ENCODE measurements around the gene RUBCN.

DNA sequence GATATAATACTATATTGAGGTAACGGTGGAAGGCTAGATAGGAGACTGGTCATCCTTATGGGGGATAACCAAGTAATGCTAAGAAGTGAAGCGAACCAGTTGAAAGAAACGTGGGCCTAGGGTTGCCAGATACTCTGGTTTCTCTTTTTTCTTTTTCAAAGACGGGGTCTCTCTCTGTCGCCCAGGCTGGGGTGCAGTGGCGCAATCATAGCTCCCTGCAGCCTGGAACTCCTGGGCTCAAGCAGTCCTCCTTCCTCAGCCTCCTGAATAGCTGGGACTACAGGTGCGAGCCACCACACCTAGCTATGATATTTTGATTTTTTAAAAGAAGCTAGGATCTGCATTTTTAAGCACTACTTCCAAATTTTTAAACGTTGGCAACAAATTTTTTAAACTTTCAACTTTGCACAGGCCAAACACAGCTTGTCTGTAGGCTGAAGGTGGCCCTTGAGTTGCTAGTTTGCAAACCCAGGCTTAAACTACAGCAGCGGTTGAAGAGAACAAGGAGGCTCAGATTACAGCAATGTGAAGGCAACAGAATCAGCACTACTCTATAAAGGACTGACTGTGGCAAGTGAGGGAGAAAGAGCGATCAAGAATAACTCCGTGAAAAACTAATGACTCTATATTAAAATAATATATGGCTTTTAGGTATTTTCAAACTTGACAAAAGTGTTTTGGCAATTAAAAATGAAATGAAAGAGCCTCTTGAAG is 1.2 kb upstream of the RUBCN start:
- TF ChIP-seq, protein P1, sequence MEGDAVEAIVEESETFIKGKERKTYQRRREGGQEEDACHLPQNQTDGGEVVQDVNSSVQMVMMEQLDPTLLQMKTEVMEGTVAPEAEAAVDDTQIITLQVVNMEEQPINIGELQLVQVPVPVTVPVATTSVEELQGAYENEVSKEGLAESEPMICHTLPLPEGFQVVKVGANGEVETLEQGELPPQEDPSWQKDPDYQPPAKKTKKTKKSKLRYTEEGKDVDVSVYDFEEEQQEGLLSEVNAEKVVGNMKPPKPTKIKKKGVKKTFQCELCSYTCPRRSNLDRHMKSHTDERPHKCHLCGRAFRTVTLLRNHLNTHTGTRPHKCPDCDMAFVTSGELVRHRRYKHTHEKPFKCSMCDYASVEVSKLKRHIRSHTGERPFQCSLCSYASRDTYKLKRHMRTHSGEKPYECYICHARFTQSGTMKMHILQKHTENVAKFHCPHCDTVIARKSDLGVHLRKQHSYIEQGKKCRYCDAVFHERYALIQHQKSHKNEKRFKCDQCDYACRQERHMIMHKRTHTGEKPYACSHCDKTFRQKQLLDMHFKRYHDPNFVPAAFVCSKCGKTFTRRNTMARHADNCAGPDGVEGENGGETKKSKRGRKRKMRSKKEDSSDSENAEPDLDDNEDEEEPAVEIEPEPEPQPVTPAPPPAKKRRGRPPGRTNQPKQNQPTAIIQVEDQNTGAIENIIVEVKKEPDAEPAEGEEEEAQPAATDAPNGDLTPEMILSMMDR (optimal IDR thresholded peaks at IDR 0.05 in 1 of 3, IDR thresholded peaks at IDR 0.05 in 1 of 3, conservative IDR thresholded peaks at IDR 0.05 in 1 of 3; ENCODE audit: extremely low read depth in 1 of 3, insufficient read depth in 2 of 3, low read length in 3 of 3), result no peak
- TF ChIP-seq EZH2 (IDR thresholded peaks at IDR 0.05; ENCODE audit: low read length), result no peak
